NCI-H510A treated with DMSO at 0.1 percent for 48 hours (cell line): ENCODE results near the gene LRP10.

Experiments
- DNase-seq: peaks from one replicate; lab custom pipeline; 2025; lab: John Stamatoyannopoulos, UW

Gene LRP10

GRCh38 chr14:22865424-22866405, 5.8 kb upstream of the LRP10 start:
- no peak for DNase-seq

- DNase-seq: no peak
Measured at GRCh38 chr14:22866874-22867273, 4.7 kb upstream of the LRP10 start.

GRCh38 chr14:22870811-22871223, 723 bp upstream of the LRP10 start:
- DNase-seq: no peak

- DNase-seq: peak; percentile 78
Measured at GRCh38 chr14:22872033-22872832, 693 bp downstream of the LRP10 start.

- no peak for DNase-seq
Measured at GRCh38 chr14:22872833-22873520, 1.4 kb downstream of the LRP10 start.

- DNase-seq: no peak
Measured at GRCh38 chr14:22875003-22875747, 3.6 kb downstream of the LRP10 start.

GRCh38 chr14:22875748-22876319, 4.3 kb downstream of the LRP10 start:
- no peak for DNase-seq

- no peak for DNase-seq
Measured at GRCh38 chr14:22877000-22877501, 5.5 kb downstream of the LRP10 start.

- DNase-seq: no peak
Measured at GRCh38 chr14:22878271-22879246, 7.0 kb downstream of the LRP10 start.

GRCh38 chr14:22882064-22882463, 10.5 kb downstream of the LRP10 start:
- no peak for DNase-seq

- DNase-seq: peak; percentile 62
Measured at GRCh38 chr14:22882529-22883172, 11.1 kb downstream of the LRP10 start.

- peak; percentile 6 for DNase-seq
Measured at GRCh38 chr14:22883173-22883976, 11.8 kb downstream of the LRP10 start, which contains the start of gene REM2. REM2 (plus strand) TSS chr14:22883222; CDS start chr14:22883288, 66 bp downstream.

- DNase-seq: no peak
Measured at GRCh38 chr14:22884076-22884737, 12.7 kb downstream of the LRP10 start.

- DNase-seq: no peak
Measured at GRCh38 chr14:22884738-22885523, 13.4 kb downstream of the LRP10 start.

- no peak for DNase-seq
Measured at GRCh38 chr14:22885975-22886374, 14.4 kb downstream of the LRP10 start.

GRCh38 chr14:22886500-22887259, 15.1 kb downstream of the LRP10 start:
- peak; percentile 84 for DNase-seq
